BLaER1 treated with 17β-estradiol and CSF1 and Interleukin-3, amounts not matched to agents 10 nM and 100 nM (cell line): Measurements from ENCODE around the gene ATF3.
A peak's percentile ranks its signal among the peaks of the same experiment; 100 is the strongest.

ENCODE experiments used
- H3K27ac ChIP-seq, 11 experiments: shearing (Covaris generic); formaldehyde crosslinking; 2 replicates each; pipeline ENCODE4 v1.8.1; 2022
- H3K27me3 ChIP-seq, 11 experiments: shearing (Covaris generic); formaldehyde crosslinking; 2 replicates each; pipeline ENCODE4 v1.8.1; 2022
- H3K36me3 ChIP-seq, 11 experiments: shearing (Covaris generic); formaldehyde crosslinking; 2 replicates each; pipeline ENCODE4 v1.8.1; 2022
- H3K4me1 ChIP-seq, 10 experiments: shearing (Covaris generic); formaldehyde crosslinking; 2 replicates each; pipeline ENCODE4 v1.8.1; 2022
- H3K4me2 ChIP-seq, 11 experiments: shearing (Covaris generic); formaldehyde crosslinking; 2 replicates each; pipeline ENCODE4 v1.8.1; 2022
- H3K4me3 ChIP-seq, 10 experiments: shearing (Covaris generic); formaldehyde crosslinking; 2 replicates each; pipeline ENCODE4 v1.8.1; 2022
- H3K9ac ChIP-seq, 11 experiments: shearing (Covaris generic); formaldehyde crosslinking; 2 replicates each; pipeline ENCODE4 v1.8.1; 2022
- H3K9me3 ChIP-seq, 11 experiments: shearing (Covaris generic); formaldehyde crosslinking; replicated peaks in 1 of 11; 2 replicates each; pipeline ENCODE4 v1.8.1; 2022
- H4K20me1 ChIP-seq, 11 experiments: shearing (Covaris generic); formaldehyde crosslinking; 2 replicates each; pipeline ENCODE4 v1.8.1; 2022
- Cebpa-rat ChIP-seq, 11 experiments: shearing (Covaris generic); IDR thresholded peaks; 2 replicates each; pipeline ENCODE4 v1.8.1; 2022

The ATF3 gene, protein sequence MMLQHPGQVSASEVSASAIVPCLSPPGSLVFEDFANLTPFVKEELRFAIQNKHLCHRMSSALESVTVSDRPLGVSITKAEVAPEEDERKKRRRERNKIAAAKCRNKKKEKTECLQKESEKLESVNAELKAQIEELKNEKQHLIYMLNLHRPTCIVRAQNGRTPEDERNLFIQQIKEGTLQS

DNA sequence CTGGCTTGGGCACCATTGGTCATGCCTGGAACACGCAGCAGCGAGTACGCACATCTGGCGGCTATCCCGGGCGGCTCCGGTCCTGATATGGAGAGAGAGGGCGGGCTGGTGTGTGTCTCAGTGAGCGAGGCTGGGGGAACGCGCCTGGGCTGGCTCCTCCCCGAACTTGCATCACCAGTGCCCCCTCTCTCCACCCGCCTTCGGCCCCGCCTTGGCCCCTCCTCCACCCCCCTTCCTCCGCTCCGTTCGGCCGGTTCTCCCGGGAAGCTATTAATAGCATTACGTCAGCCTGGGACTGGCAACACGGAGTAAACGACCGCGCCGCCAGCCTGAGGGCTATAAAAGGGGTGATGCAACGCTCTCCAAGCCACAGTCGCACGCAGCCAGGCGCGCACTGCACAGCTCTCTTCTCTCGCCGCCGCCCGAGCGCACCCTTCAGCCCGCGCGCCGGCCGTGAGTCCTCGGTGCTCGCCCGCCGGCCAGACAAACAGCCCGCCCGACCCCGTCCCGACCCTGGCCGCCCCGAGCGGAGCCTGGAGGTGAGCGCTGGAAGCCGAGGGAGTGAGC, at the start of gene ATF3:
ATF3 (plus strand) TSS at position 370 of the 567 bp plus-strand sequence. CDS start 6,261 bp downstream, outside the sequence.
- Histone ChIP-seq H3K4me3 (peak within 1 kb of the TSS; percentile 69 to 86 (median 81)), H3K9ac (peak within 1 kb of the TSS; percentile 91 to 100 (median 96)), H3K9me3 (0 out of 22 replicates have a peak, but pooled peaks cover 0 to 4% (median 0%) of the 10 kb centered on the region in 11 experiments), H3K4me2 (peak within 1 kb of the TSS; percentile 94 to 100 (median 99)), H4K20me1 (peaks cover 10 to 61% (median 40%) of the 10 kb centered on the region in 11 experiments; a peak in 20 of 22 replicates), H3K4me1 (peaks cover 28 to 54% (median 45%) of the 10 kb centered on the region in 10 experiments), H3K27ac (peak within 1 kb of the TSS; percentile 88 to 99 (median 94)), H3K27me3 (peaks cover 43 to 57% (median 48%) of the 10 kb centered on the region in 11 experiments), H3K36me3 (peaks cover 0 to 25% (median 2%) of the 10 kb centered on the region in 11 experiments; a peak in 6 of 22 replicates)
- peak; percentile 70 to 98 (median 88); a peak in 21 of 22 replicates for TF ChIP-seq Cebpa-rat (IDR thresholded peaks at IDR 0.05)

DNA sequence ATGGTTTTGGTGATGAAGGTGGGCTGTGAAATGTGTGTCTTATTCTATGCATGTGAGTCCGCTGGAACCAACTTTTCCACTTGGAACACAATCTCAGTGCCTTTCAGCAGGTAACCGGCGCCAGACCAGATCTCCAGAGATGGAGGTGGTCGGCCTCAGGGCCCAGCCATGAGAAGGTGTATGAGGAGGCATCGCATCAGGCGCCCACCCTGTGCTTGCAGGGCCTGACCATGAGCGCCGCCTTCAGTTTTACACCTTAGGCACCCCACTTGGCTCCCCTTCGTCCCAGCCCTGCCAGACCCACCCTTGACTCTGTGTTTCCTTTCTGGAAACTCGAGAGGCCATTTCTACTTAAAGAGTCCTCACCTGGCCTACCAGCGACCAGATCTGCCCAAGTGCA, 48.6 kb upstream of the ATF3 start:
- peak overlapping the region in 3 of 11 experiments; percentile 97 to 99 (median 99); a peak in 4 of 22 replicates for H3K27ac ChIP-seq
- H3K9ac ChIP-seq: no peak overlapping the region
- H3K27me3 ChIP-seq: no peaks in the 10 kb centered on the region
- peaks cover 9 to 19% (median 13%) of the 10 kb centered on the region in 10 experiments for H3K4me1 ChIP-seq
- H3K9me3 ChIP-seq: peaks cover 0 to 7% (median 0%) of the 10 kb centered on the region in 11 experiments; a peak in 3 of 22 replicates
- H4K20me1 ChIP-seq: no peaks in the 10 kb centered on the region
- no peaks in the 10 kb centered on the region for H3K36me3 ChIP-seq
- no peak overlapping the region for H3K4me2 ChIP-seq
- TF ChIP-seq Cebpa-rat (IDR thresholded peaks at IDR 0.05): no peak
- H3K4me3 ChIP-seq: no peak overlapping the region

DNA sequence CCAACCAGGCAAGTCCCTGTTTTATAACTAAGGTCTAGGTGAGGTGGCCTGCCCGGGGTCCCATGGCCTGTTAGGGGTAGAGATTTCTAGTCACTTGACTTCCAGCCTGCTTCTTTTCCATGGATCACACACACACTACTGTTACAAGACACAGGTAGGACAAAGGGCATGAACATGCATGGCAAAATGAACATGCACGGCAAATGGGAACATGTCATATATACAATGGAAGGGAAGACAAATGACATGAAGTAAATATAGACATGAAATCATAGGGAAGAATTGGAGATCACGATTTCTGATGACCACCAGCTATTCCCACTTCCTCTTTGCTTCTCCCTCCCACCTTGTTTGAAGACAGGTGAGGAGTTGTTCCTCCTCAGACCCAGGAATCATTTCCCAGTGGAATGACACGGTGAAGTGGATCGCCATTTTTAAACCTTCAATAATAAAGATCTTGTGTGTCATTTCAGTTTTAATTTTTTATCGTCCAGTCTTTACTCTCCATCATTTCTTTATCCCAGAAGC, 47.6 kb upstream of the ATF3 start:
- Histone ChIP-seq H3K4me3 (no peak overlapping the region), H3K4me2 (no peak overlapping the region)

DNA sequence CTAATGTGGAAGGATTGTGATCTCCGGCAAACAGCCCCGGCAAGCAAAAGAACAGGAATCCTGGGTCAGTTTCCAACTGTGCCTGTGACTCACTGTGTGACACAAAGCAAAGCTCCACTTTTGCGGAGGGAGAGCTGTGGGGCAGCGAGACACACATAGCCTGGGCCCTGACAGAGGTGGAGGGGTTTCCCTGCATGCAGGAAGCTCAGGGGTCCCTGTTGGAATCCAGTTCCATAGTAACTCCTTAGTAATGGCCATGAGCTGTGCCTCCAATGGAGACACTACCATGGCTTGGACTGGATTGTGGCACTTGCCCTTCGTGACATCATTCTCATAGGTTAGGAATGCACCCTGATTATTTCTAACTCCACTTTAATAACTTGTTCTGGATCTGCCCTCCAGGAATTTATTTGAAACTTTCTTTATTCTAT, 47.0 kb upstream of the ATF3 start:
- Histone ChIP-seq H3K9me3 (peaks cover 0 to 7% (median 0%) of the 10 kb centered on the region in 11 experiments; a peak in 3 of 22 replicates), H3K4me2 (no peak overlapping the region), H3K9ac (no peak overlapping the region), H3K27ac (no peak overlapping the region), H3K27me3 (no peaks in the 10 kb centered on the region), H3K36me3 (no peaks in the 10 kb centered on the region), H3K4me1 (peaks cover 15 to 33% (median 19%) of the 10 kb centered on the region in 10 experiments), H4K20me1 (no peaks in the 10 kb centered on the region), H3K4me3 (no peak overlapping the region)
- TF ChIP-seq Cebpa-rat (IDR thresholded peaks at IDR 0.05): no peak

More for the DNA sequence above, 47.6 kb upstream of the ATF3 start:
- no peak overlapping the region for H3K27ac ChIP-seq
- no peaks in the 10 kb centered on the region for H3K27me3 ChIP-seq
- H3K9me3 ChIP-seq: peaks cover 0 to 7% (median 0%) of the 10 kb centered on the region in 11 experiments; a peak in 3 of 22 replicates
- TF ChIP-seq Cebpa-rat (IDR thresholded peaks at IDR 0.05): no peak
- no peaks in the 10 kb centered on the region for H4K20me1 ChIP-seq
- H3K4me1 ChIP-seq: peaks cover 9 to 28% (median 14%) of the 10 kb centered on the region in 10 experiments
- H3K36me3 ChIP-seq: no peaks in the 10 kb centered on the region
- H3K9ac ChIP-seq: no peak overlapping the region

DNA sequence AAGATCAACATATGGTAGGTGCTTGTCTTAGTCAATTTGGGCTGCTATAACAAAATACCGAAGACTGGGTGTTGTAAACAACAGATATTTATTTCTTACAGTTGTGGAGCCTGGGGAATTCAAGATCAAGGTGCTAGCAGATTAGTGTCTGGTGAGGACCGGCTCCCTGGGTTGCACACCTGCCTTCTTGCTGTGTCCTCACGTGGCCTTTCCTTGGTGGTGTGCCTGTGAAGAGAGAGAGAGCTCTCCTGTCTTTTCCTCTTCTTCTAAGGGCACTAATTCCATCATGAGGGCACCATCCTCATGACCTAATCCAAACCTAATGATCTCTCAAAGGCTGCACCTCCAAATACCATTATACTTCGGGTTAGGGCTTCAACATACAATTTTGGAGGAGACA, 45.8 kb upstream of the ATF3 start:
- no peak for TF ChIP-seq Cebpa-rat (IDR thresholded peaks at IDR 0.05)
- peaks cover 27 to 37% (median 30%) of the 10 kb centered on the region in 10 experiments for H3K4me1 ChIP-seq

DNA sequence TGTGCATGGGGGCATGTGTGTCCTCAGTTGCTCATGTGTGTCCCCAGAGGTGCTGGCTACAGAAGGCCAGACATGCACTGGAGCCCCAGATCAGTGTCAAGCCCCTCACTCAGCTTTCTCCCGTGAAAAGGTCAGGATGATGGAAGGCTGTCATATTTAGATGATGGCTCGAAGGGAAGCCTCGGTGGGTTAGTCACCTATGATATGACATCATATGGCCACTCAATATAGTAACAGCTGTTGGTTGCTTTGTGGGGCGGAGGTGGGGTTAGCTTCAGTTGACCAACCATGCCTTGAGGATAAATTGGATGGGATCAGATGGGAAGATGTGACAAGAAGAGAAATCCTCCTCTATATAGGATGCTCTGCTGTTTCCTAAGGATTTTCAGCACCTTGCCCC, 43.5 kb upstream of the ATF3 start:
- H3K36me3 ChIP-seq: no peaks in the 10 kb centered on the region
- no peaks in the 10 kb centered on the region for H4K20me1 ChIP-seq
- H3K27ac ChIP-seq: no peak overlapping the region
- TF ChIP-seq Cebpa-rat (IDR thresholded peaks at IDR 0.05): no peak
- H3K9me3 ChIP-seq: peaks cover 0 to 7% (median 0%) of the 10 kb centered on the region in 11 experiments; a peak in 3 of 22 replicates
- no peaks in the 10 kb centered on the region for H3K27me3 ChIP-seq
- H3K4me3 ChIP-seq: no peak overlapping the region
- no peak overlapping the region for H3K9ac ChIP-seq
- peak overlapping the region in 4 of 11 experiments; percentile 1 to 96 (median 45); a peak in 3 of 22 replicates for H3K4me2 ChIP-seq
- peaks cover 16 to 25% (median 19%) of the 10 kb centered on the region in 10 experiments for H3K4me1 ChIP-seq

More for the DNA sequence above, 45.8 kb upstream of the ATF3 start:
- H4K20me1 ChIP-seq: no peaks in the 10 kb centered on the region
- no peak overlapping the region for H3K4me3 ChIP-seq
- H3K4me2 ChIP-seq: no peak overlapping the region
- no peaks in the 10 kb centered on the region for H3K27me3 ChIP-seq
- no peak overlapping the region for H3K9ac ChIP-seq
- H3K9me3 ChIP-seq: peaks cover 0 to 7% (median 0%) of the 10 kb centered on the region in 11 experiments; a peak in 3 of 22 replicates
- H3K36me3 ChIP-seq: no peaks in the 10 kb centered on the region
- no peak overlapping the region for H3K27ac ChIP-seq

DNA sequence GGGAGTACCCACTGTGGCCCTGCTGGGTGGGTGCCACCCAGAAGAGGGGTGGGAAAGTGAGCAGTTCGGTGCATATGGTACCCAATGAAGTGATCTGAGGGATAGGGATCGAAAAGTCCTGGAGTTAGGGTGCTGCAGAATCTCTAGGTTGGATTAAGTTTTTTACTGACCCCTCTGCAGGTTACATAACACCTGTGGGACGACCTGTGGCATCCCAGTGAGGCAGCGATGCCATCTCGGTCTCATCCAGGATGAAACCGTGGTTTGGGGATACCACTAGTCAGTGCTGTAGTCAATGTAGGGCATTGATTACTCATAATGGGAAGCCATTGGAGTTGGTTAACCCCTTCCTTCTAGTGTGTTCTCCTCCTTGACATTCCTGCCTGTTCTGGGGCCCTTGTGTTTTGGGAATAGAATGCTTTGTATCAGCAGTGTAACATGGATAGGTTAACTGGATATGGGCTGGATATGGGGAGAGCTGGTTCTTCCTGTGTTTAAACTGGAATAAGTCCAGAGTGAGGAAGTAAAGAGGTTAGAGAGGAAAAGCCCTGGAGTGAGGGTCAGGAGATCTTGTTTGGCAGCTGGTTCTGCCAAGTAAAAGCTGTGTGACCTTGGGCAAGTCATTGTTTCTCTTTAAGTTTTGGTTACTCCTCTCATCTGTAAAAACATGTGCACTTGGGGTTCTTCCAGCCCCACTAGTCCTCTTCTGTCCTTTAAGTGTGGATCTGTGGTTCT, 42.8 kb upstream of the ATF3 start:
- no peaks in the 10 kb centered on the region for H4K20me1 ChIP-seq
- peaks cover 0 to 7% (median 0%) of the 10 kb centered on the region in 11 experiments; a peak in 3 of 22 replicates for H3K9me3 ChIP-seq
- no peaks in the 10 kb centered on the region for H3K36me3 ChIP-seq
- peaks cover 16 to 25% (median 19%) of the 10 kb centered on the region in 10 experiments for H3K4me1 ChIP-seq
- H3K27ac ChIP-seq: peak overlapping the region in 9 of 11 experiments; percentile 63 to 86 (median 78); a peak in 13 of 22 replicates
- peak overlapping the region; percentile 82 to 98 (median 90); a peak in 20 of 22 replicates for H3K4me2 ChIP-seq
- H3K9ac ChIP-seq: peak overlapping the region in 4 of 11 experiments; percentile 77 to 81 (median 80); a peak in 6 of 22 replicates
- H3K4me3 ChIP-seq: no peak overlapping the region; a peak in 1 of 20 replicates
- H3K27me3 ChIP-seq: no peaks in the 10 kb centered on the region
- TF ChIP-seq Cebpa-rat (IDR thresholded peaks at IDR 0.05): no peak
